Stomach smooth muscle (tissue), 2 donors: ENCODE measurements around the gene SENP7.

Source experiments
- H3K27ac ChIP-seq: one replicate; pipeline ENCODE4 v1.7.0; 2013; ENCODE audit warnings: mild to moderate bottlenecking, low read length, inconsistent platforms
- H3K27me3 ChIP-seq, 2 donors: one replicate each; pipeline ENCODE4 v1.7.0; 2013; ENCODE audit warnings: low read length in 2 of 2; ENCODE audit not compliant: insufficient read depth in 2 of 2, control insufficient read depth in 1 of 2
- H3K36me3 ChIP-seq, 2 donors: one replicate each; pipeline ENCODE4 v1.7.0; 2013; ENCODE audit warnings: low read length in 2 of 2; ENCODE audit not compliant: control insufficient read depth in 2 of 2, insufficient read depth in 2 of 2
- H3K4me1 ChIP-seq: one replicate; pipeline ENCODE4 v1.7.0; 2013; ENCODE audit warnings: low read length; ENCODE audit not compliant: control insufficient read depth, insufficient read depth
- H3K4me3 ChIP-seq, 2 donors: one replicate each; pipeline ENCODE4 v1.7.0; 2013; ENCODE audit warnings: low read length in 2 of 2
- H3K9ac ChIP-seq, 2 donors: one replicate each; pipeline ENCODE4 v1.7.0; 2013; ENCODE audit warnings: low read length in 2 of 2, mild to moderate bottlenecking in 1 of 2
- H3K9me3 ChIP-seq, 2 donors: one replicate each; pipeline ENCODE4 v1.7.0; 2013; ENCODE audit warnings: low read length in 2 of 2; ENCODE audit not compliant: control insufficient read depth in 2 of 2
- donor health status: healthy.
- donor health status: Pancreatic carcinoma.

Gene SENP7

DNA sequence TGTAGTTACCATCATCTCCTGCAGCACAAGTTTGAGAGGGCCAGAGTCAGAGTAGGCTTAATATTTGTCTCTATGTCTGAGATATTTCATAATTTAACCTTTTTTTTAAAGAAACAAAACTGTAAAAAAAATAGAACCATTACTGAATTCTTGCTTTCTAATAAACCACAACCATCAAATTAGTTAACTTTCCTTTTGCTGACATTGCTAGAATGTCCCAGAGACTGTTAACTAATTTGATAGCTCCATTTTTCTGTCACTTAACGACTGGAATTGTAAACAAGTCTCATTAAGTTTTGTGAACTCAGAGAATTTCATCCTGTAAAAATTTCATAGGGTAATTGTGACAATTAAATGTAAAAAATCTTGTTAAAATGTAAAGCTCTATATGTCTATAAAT, 228.3 kb downstream of the SENP7 start:
- Histone ChIP-seq H3K27me3 (no peaks in the 10 kb centered on the region), H3K9me3 (no peaks in the 10 kb centered on the region), H3K4me3 (no peak overlapping the region), H3K9ac (no peak overlapping the region), H3K4me1 (no peaks in the 10 kb centered on the region), H3K27ac (no peak overlapping the region), H3K36me3 (no peaks in the 10 kb centered on the region)

DNA sequence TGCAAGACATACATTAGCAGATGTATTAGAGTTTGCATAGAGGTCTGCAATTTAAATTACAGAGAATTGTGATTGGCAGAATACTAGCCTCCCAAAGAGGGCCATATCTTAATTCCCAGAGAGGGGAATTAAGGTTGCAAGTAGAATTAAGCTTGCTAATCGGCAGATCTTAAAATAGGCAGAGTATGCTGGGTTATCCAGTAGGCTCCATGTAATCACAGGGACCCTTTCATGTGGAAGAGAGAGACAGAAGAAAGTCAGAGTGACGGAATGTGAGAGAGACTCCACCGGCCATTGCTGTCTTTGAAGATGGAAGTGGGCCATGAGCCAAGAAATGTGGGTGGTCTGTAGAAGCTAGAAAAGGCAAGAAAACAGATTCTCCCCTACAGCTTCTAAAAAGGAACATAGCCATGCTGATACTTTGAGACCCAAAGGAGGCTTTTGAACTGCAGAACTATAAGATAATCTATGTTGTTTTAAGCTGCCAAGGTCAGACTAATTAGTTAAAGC, 231.4 kb downstream of the SENP7 start:
- Histone ChIP-seq H3K27me3 (no peaks in the 10 kb centered on the region), H3K9me3 (no peaks in the 10 kb centered on the region), H3K9ac (no peak overlapping the region), H3K36me3 (no peaks in the 10 kb centered on the region), H3K27ac (no peak overlapping the region), H3K4me1 (no peaks in the 10 kb centered on the region), H3K4me3 (no peak overlapping the region)

DNA sequence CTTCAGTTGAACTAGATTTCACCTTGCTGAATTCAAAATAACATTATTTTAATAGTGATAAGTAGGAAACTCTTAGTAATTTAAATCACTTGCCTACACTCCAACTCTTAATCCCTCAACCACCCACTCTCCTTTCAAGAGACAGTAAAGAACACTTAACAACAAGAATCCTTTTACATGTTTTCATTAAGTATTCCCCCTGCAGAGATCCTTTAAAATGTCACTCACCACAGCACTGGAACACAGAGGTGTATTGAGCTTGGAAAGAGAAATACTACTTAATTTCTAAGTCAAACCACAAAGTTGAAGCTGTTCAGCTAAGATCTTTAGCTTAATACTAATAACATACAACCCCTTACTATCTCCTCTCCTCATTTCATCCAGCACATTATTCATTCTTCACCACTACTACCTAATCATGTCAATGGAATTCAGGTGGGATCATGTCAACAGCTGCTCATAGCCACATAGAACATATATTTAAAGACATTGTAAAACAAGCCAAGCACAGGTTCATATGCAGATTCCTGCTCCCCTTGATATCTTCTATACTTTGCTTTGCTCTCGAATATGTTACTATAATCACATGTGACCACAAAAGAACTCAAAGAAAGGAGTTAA, 233.1 kb downstream of the SENP7 start:
- Histone ChIP-seq H3K4me1 (no peaks in the 10 kb centered on the region), H3K27ac (no peak overlapping the region), H3K4me3 (no peak overlapping the region), H3K27me3 (no peaks in the 10 kb centered on the region), H3K9me3 (no peaks in the 10 kb centered on the region), H3K36me3 (no peaks in the 10 kb centered on the region), H3K9ac (no peak overlapping the region)

DNA sequence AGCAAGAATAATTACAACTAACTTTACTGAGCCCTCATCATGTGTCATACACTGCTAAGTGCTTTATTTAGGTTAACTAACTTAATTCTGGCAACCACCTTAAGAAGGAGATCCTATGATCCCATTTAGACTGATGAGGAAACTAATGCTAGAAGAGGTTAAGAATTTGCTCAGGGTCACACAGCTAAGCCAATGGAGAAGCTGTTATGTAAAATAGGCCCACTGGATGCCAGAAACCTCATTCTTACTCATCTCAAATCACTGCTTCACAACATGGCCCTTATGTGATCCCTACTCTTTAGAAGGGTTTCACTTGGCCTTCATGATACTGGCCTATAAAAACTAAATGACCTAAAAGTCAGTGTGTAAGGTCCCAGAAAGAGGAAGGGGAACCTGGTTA, 233.8 kb downstream of the SENP7 start:
- Histone ChIP-seq H3K4me1 (no peaks in the 10 kb centered on the region), H3K27ac (no peak overlapping the region), H3K36me3 (no peaks in the 10 kb centered on the region), H3K27me3 (no peaks in the 10 kb centered on the region), H3K9ac (no peak overlapping the region), H3K4me3 (no peak overlapping the region), H3K9me3 (no peaks in the 10 kb centered on the region)

- Histone ChIP-seq H3K4me3 (no peak overlapping the region), H3K9ac (no peak overlapping the region), H3K9me3 (no peaks in the 10 kb centered on the region), H3K4me1 (no peaks in the 10 kb centered on the region), H3K27me3 (no peaks in the 10 kb centered on the region), H3K36me3 (no peaks in the 10 kb centered on the region), H3K27ac (no peak overlapping the region)
Observed at GRCh38 chr3:101278727-101279126, 234.3 kb downstream of the SENP7 start.
